PC-3 (cell line): ENCODE measurements around the gene STX4. TPM values are rescaled to one million over a fixed set of nuclear protein-coding genes. Genes with fewer than 3 reads are reported as not detected.

Experiments
- ATAC-seq: fragments of 200-7000 bp; cut with Tn5 transposase; 2 replicates; pipeline ENCODE4 v1.9.1; 2020; ENCODE audit warnings: mild to moderate bottlenecking, moderate library complexity
- BruUV-seq: library from RNA; stranded (reverse); fragments of 400-500 nt; replicated peaks from 2 replicates; lab custom pipeline; 2021; lab: Mats Ljungman, UMichigan
- CTCF ChIA-PET: fragments of 300-600 bp; sonication (Branson Sonifier 250); formaldehyde crosslinking; loops from one replicate; lab custom pipeline; 2022; ENCODE audit warnings: antibody characterized with exemption; lab: Charles Lee
- POLR2A ChIA-PET: fragments of 300-600 bp; sonication (Branson Sonifier 250); formaldehyde crosslinking; loops from one replicate; lab custom pipeline; 2022; ENCODE audit warnings: antibody characterized with exemption; ENCODE audit not compliant: unreplicated experiment; lab: Charles Lee
- DNase-seq: peaks from one replicate; pipeline ENCODE4 v3.0.0-alpha.2; 2015
- H2AFZ ChIP-seq: fragments of 300-600 bp; sonication (generic); 2 replicates; pipeline ENCODE4 v1.6.0; 2016; ENCODE audit warnings: antibody characterized with exemption, low read length
- H3F3A ChIP-seq: fragments of 300-600 bp; sonication (generic); one replicate; pipeline ENCODE4 v1.6.0; 2017; ENCODE audit warnings: antibody characterized with exemption, low read length, control low read depth, mild to moderate bottlenecking; ENCODE audit not compliant: unreplicated experiment
- H3K27ac ChIP-seq: fragments of 300-600 bp; sonication (generic); 2 replicates; pipeline ENCODE4 v1.5.1; 2016; ENCODE audit warnings: mild to moderate bottlenecking, low read length
- H3K27me3 ChIP-seq: fragments of 300-600 bp; sonication (generic); 2 replicates; pipeline ENCODE4 v1.6.1; 2016; ENCODE audit warnings: low read length, mixed read lengths
- H3K36me3 ChIP-seq: fragments of 300-600 bp; sonication (generic); 2 replicates; pipeline ENCODE4 v1.6.1; 2016; ENCODE audit warnings: low read depth, mixed run types, low read length, mixed read lengths
- H3K4me1 ChIP-seq: fragments of 300-600 bp; sonication (generic); 2 replicates; pipeline ENCODE4 v1.5.1; 2016; ENCODE audit warnings: low read length; ENCODE audit not compliant: insufficient read depth
- H3K4me2 ChIP-seq: fragments of 300-600 bp; sonication (generic); 2 replicates; pipeline ENCODE4 v1.6.0; 2016; ENCODE audit warnings: low read length
- H3K4me3 ChIP-seq: fragments of 300-600 bp; sonication (generic); 2 replicates; pipeline ENCODE4 v1.5.1; 2016; ENCODE audit warnings: mild to moderate bottlenecking, low read length, mixed read lengths
- H3K79me2 ChIP-seq: fragments of 300-600 bp; sonication (generic); 2 replicates; pipeline ENCODE4 v1.6.1; 2017; ENCODE audit warnings: low read length, mixed read lengths
- H3K9ac ChIP-seq: fragments of 300-600 bp; sonication (generic); 2 replicates; pipeline ENCODE4 v1.6.0; 2016; ENCODE audit warnings: mild to moderate bottlenecking, low read length
- H3K9me2 ChIP-seq: fragments of 300-600 bp; sonication (generic); replicated peaks from 2 replicates; pipeline ENCODE4 v1.6.1; 2016; ENCODE audit warnings: mixed run types, low read length, mixed read lengths
- H3K9me3 ChIP-seq: fragments of 300-600 bp; sonication (generic); 2 replicates; pipeline ENCODE4 v1.6.1; 2016; ENCODE audit warnings: low read length, mixed read lengths
- H4K20me1 ChIP-seq: fragments of 300-600 bp; sonication (generic); 2 replicates; pipeline ENCODE4 v1.6.1; 2016; ENCODE audit warnings: low read length, mixed read lengths
- CTCF ChIP-seq: fragments of 300-600 bp; sonication (generic); conservative IDR thresholded peaks from 2 replicates; pipeline ENCODE4 v1.5.1; 2017; ENCODE audit warnings: antibody characterized with exemption, low read depth, mild to moderate bottlenecking, low read length
- EZH2 ChIP-seq: fragments of 300-600 bp; sonication (generic); IDR thresholded peaks from one replicate; pipeline ENCODE4 v1.6.1; 2017; ENCODE audit warnings: antibody characterized with exemption, mild to moderate bottlenecking, low read length; ENCODE audit not compliant: unreplicated experiment
- EZH2phosphoT487 ChIP-seq: fragments of 300-600 bp; sonication (generic); IDR thresholded peaks from 2 replicates; pipeline ENCODE4 v1.6.1; 2018; ENCODE audit warnings: mild to moderate bottlenecking, antibody characterized with exemption, low read length, borderline replicate concordance
- intact Hi-C: fragments of 100-400 bp; cut with micrococcal nuclease; formaldehyde crosslinking; loops from 2 replicates; pipeline ENCODE4 v1.9.0; 2023
- total RNA-seq: library from RNA; depleted of rRNA; stranded (reverse); fragments of >200 nt; gene quantifications from 2 replicates; pipeline ENCODE4 v1.2.3, GENCODE V29; 2014

STX4 gene
- total RNA-seq, 1 experiment from 2014 or later, result 27.4 TPM

GRCh38 chr16:31000671-31001382 lies 32.5 kb upstream of the STX4 start:
- no peak for TF ChIP-seq CTCF
- TF ChIP-seq EZH2phosphoT487, result no peak
- TF ChIP-seq EZH2, result no peak
- no peak overlapping the region for H3K4me2 ChIP-seq
- H3K27ac ChIP-seq, result no peak overlapping the region
- ChIA-PET CTCF (no interaction called here), POLR2A (no interaction called here)
- ATAC-seq (no peak), DNase-seq (no peak)
- H3K36me3 ChIP-seq, result no peaks in the 10 kb centered on the region
- H3K9me3 ChIP-seq, result no peaks in the 10 kb centered on the region
- H3K9ac ChIP-seq, result no peak overlapping the region
- intact Hi-C loops, result no loop called here
- no peaks in the 10 kb centered on the region for H3K9me2 ChIP-seq
- no peaks in the 10 kb centered on the region for H3K27me3 ChIP-seq
- no peak overlapping the region for H3K4me3 ChIP-seq
- H3K79me2 ChIP-seq, result no peaks in the 10 kb centered on the region
- H3K4me1 ChIP-seq, result peaks cover 31% of the 10 kb centered on the region
- H3F3A ChIP-seq, result no peaks in the 10 kb centered on the region
- BruUV-seq, result no TSS peak
- no peaks in the 10 kb centered on the region for H4K20me1 ChIP-seq
- H2AFZ ChIP-seq, result no peak overlapping the region

GRCh38 chr16:31001507-31002249 lies 31.7 kb upstream of the STX4 start:
- ATAC-seq, result no peak
- H3K36me3 ChIP-seq, result no peaks in the 10 kb centered on the region
- no peak overlapping the region for H2AFZ ChIP-seq
- H3K4me1 ChIP-seq, result peaks cover 25% of the 10 kb centered on the region
- H3K79me2 ChIP-seq, result no peaks in the 10 kb centered on the region
- intact Hi-C loops, result no loop called here
- H3K9ac ChIP-seq, result no peak overlapping the region
- BruUV-seq, result no TSS peak
- no peaks in the 10 kb centered on the region for H3K27me3 ChIP-seq
- H3K27ac ChIP-seq, result no peak overlapping the region
- DNase-seq, result no peak
- no peaks in the 10 kb centered on the region for H3F3A ChIP-seq
- H3K4me2 ChIP-seq, result no peak overlapping the region
- no peaks in the 10 kb centered on the region for H3K9me2 ChIP-seq
- ChIA-PET POLR2A (no interaction called here), CTCF (no interaction called here)
- H4K20me1 ChIP-seq, result no peaks in the 10 kb centered on the region
- H3K4me3 ChIP-seq, result no peak overlapping the region
- no peak for TF ChIP-seq CTCF
- no peak for TF ChIP-seq EZH2
- no peak for TF ChIP-seq EZH2phosphoT487
- H3K9me3 ChIP-seq, result no peaks in the 10 kb centered on the region

- DNase-seq, result no peak
- ATAC-seq, result no peak
- no peak overlapping the region for H2AFZ ChIP-seq
Measured at GRCh38 chr16:31002250-31002700, 31.1 kb upstream of the STX4 start.

More at GRCh38 chr16:31002250-31002700, 31.1 kb upstream of the STX4 start:
- Histone ChIP-seq H3K27ac (no peak overlapping the region), H4K20me1 (no peaks in the 10 kb centered on the region), H3K4me1 (peaks cover 24% of the 10 kb centered on the region), H3K79me2 (no peaks in the 10 kb centered on the region), H3K4me2 (no peak overlapping the region), H3K4me3 (no peak overlapping the region), H3K9me3 (no peaks in the 10 kb centered on the region), H3F3A (no peaks in the 10 kb centered on the region), H3K27me3 (no peaks in the 10 kb centered on the region), H3K36me3 (no peaks in the 10 kb centered on the region), H3K9me2 (no peaks in the 10 kb centered on the region), H3K9ac (no peak overlapping the region)
- TF ChIP-seq EZH2phosphoT487, result no peak
- no peak for TF ChIP-seq CTCF
- TF ChIP-seq EZH2, result no peak
- ChIA-PET CTCF (no interaction called here), POLR2A (interaction anchor here (0.5 kb wide), 1 partner anchor 140 kb away, joined by 4 read pairs; no protein-coding TSS in a partner anchor)
- intact Hi-C loops, result no loop called here
- BruUV-seq, result no TSS peak
